HFFc6 (cell line): ENCODE results near the gene SPNS2. TPM values are rescaled to one million over a fixed set of nuclear protein-coding genes. Genes with fewer than 3 reads are reported as not detected.

Experiments
- DNase-seq: peaks from one replicate; pipeline ENCODE4 v3.0.0-alpha.2; 2018
- H3K27ac Mint-ChIP-seq: 2 replicates; pipeline ENCODE4 v1.8.0; 2020; ENCODE audit warnings: mild to moderate bottlenecking, mixed read lengths
- H3K27me3 Mint-ChIP-seq: 2 replicates; pipeline ENCODE4 v1.8.0; 2021; ENCODE audit warnings: mild to moderate bottlenecking, moderate library complexity, mixed read lengths; ENCODE audit not compliant: insufficient read depth
- H3K36me3 Mint-ChIP-seq: 2 replicates; pipeline ENCODE4 v1.8.0; 2021; ENCODE audit warnings: low read depth, mixed read lengths
- H3K4me1 Mint-ChIP-seq: 2 replicates; pipeline ENCODE4 v1.8.0; 2020; ENCODE audit warnings: low read depth, mixed read lengths
- H3K4me3 Mint-ChIP-seq: 2 replicates; pipeline ENCODE4 v1.8.0; 2020; ENCODE audit warnings: mild to moderate bottlenecking, moderate library complexity, mixed read lengths
- H3K9me3 Mint-ChIP-seq: 2 replicates; pipeline ENCODE4 v1.8.0; 2020; ENCODE audit warnings: mild to moderate bottlenecking, mixed read lengths
- total RNA-seq, 6 experiments: library from RNA; stranded (reverse); fragmentation: NEBNext Ultra II Directional; extraction: Animal tissue kit (Norgen Biotek cat#: 25700); gene quantifications; 2 replicates in 1 of 6; 3 replicates in 5 of 6; pipeline ENCODE4 v1.2.3, GENCODE V29; 2021
- TF ChIP-seq, protein P1 (sequence below): fragments of 200-600 bp; sonication (generic); IDR thresholded peaks from 2 replicates; pipeline ENCODE4 v1.5.0; 2021; ENCODE audit warnings: antibody characterized with exemption, mild to moderate bottlenecking

The SPNS2 gene
- total RNA-seq, 6 experiments from 2014 or later = not detected

DNA sequence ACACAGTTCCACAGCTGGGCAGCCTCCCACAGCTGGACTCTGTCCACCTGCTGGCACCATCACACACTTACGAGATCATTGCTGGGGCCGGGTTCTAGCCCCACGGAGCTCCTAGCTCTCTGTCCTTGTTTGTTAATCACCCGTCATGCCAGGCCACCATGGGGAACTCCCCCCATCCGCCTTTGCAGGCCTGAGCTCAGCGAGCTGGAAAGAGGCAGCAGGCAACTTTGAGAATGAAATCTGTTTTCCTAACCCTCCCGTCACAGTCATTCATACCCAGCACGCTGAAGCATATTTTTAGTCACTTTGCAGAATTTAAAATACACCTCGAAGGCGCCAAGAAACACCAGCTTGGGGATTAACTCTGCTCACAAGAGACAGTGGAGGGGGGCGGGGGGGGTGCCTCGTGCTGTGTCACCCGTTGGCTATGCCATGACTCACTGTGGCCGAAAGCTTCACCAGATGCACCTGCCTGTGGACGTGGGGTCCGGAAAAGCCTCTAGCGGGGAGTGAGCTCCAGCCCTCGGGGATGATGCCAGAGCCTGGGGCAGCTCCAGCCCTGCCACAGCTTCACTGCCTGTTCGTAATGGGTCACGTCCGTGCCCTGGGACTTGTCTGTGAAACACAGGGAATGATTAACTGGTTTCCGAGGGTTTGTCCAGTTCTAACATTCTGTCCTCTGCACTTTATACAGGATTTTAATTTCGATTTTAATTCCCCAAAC is 1.4 kb upstream of the SPNS2 start:
- no peak for DNase-seq
- TF ChIP-seq, protein P1, sequence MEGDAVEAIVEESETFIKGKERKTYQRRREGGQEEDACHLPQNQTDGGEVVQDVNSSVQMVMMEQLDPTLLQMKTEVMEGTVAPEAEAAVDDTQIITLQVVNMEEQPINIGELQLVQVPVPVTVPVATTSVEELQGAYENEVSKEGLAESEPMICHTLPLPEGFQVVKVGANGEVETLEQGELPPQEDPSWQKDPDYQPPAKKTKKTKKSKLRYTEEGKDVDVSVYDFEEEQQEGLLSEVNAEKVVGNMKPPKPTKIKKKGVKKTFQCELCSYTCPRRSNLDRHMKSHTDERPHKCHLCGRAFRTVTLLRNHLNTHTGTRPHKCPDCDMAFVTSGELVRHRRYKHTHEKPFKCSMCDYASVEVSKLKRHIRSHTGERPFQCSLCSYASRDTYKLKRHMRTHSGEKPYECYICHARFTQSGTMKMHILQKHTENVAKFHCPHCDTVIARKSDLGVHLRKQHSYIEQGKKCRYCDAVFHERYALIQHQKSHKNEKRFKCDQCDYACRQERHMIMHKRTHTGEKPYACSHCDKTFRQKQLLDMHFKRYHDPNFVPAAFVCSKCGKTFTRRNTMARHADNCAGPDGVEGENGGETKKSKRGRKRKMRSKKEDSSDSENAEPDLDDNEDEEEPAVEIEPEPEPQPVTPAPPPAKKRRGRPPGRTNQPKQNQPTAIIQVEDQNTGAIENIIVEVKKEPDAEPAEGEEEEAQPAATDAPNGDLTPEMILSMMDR = no peak
- H3K36me3 Mint-ChIP-seq = no peaks in the 10 kb centered on the region
- peaks cover 58% of the 10 kb centered on the region for H3K27me3 Mint-ChIP-seq
- no peaks in the 10 kb centered on the region for H3K9me3 Mint-ChIP-seq
- H3K27ac Mint-ChIP-seq = no peak overlapping the region
- H3K4me1 Mint-ChIP-seq = peaks cover 8% of the 10 kb centered on the region; the same call in 1 of the 2 replicates
- H3K4me3 Mint-ChIP-seq = no peak overlapping the region

DNA sequence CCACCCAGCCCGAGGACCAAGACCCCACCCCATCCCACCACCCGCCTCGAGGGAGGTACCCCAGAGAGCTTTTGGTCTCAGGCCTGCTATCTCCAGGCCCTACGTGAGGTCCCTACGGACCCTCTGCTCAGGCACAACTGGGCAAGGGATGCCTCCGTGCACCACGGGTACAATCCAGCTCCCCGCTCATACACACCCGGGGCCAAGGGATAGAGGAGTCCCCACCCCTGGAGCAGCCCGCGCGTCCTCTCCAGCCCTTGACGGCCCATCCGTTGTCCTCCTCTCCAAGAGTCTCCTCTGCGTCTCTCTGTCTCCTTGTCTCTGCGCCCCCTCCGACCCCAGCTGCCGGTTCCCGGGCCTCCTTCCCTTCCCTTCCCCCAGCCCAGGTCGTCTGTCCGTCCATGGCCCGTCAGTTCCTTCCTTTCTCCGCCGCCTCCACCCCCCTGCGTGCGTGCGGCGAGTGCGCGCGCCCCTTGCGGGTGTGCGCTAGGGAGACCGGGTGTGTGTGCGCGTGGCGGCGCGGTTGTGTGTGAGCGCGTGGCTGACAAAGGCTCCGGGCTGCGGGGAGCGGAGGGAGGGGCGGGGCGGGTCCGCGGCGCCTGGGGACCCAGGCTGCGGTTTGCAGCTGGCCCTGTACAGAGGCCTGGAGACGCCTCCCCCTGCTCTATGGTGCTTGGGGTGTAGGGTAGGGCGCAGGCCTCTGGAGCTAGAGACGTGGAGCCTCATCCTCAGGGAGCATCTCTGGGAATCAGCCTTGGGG is 930 bp downstream of the SPNS2 start:
- H3K36me3 Mint-ChIP-seq = no peaks in the 10 kb centered on the region
- H3K4me3 Mint-ChIP-seq = no peak overlapping the region
- H3K27ac Mint-ChIP-seq = no peak overlapping the region
- H3K27me3 Mint-ChIP-seq = peaks cover 46% of the 10 kb centered on the region
- no peaks in the 10 kb centered on the region for H3K9me3 Mint-ChIP-seq
- peaks cover 8% of the 10 kb centered on the region; the same call in 1 of the 2 replicates for H3K4me1 Mint-ChIP-seq
- TF ChIP-seq, protein P1 = no peak
- DNase-seq = no peak

DNA sequence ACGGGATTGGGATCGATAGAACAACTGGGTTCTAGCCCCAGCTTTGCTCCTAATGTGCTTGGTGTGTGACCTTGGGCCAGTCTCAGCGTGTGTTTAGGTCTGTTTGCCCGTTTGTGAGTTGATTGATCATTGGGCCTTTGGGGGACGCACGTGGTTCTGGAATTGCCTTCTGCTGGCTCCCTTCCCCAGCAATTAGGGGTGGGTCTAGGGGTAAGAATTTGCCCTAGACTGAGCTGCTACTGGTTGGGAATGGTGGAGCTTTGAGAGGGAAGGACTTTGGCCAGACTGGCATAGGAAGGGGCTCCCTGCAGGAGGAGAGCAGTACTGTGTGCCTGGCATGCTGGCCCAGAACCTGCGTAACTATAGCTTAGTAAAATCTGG is 1.5 kb downstream of the SPNS2 start:
- no peak for DNase-seq
- Mint-ChIP-seq H3K36me3 (no peaks in the 10 kb centered on the region), H3K9me3 (no peaks in the 10 kb centered on the region), H3K4me1 (peaks cover 8% of the 10 kb centered on the region; the same call in 1 of the 2 replicates), H3K27ac (no peak overlapping the region), H3K4me3 (no peak overlapping the region), H3K27me3 (peaks cover 48% of the 10 kb centered on the region)
- TF ChIP-seq, protein P1 = no peak

DNA sequence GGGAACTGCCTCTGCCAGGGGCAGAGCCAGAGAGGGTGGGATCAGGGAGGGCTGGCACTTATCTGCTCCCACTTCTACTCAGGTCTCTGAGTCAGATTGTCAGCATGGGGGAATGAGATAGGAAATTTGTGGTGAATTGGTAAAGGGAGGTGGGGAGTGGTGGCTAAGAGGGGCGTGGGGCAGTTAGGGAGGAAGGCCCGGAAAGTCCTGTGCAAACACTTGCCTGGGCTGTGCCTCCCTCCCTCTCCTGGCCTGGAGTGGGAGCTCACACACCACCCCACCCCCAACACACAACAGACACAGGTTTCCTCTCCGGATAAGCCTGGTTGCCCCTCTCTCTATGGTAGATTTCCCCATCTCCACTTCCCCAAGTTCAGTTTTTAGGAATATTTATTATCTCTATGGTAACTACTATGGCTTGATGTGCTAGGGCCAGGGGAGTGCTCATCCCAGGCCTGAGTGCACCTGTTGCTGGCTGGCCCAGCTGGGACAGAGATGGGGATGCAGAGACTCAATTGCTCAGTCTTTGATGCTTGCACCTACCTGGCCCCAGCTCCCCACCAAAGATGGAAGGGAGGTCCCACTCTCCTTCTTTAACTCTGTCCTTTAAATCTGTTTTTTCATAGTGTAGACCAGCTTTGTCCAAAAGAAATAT is 2.7 kb downstream of the SPNS2 start:
- TF ChIP-seq, protein P1 = no peak
- H3K27ac Mint-ChIP-seq = no peak overlapping the region
- no peaks in the 10 kb centered on the region for H3K36me3 Mint-ChIP-seq
- DNase-seq = no peak
- H3K27me3 Mint-ChIP-seq = peaks cover 50% of the 10 kb centered on the region
- peaks cover 8% of the 10 kb centered on the region; the same call in 1 of the 2 replicates for H3K4me1 Mint-ChIP-seq
- no peaks in the 10 kb centered on the region for H3K9me3 Mint-ChIP-seq
- H3K4me3 Mint-ChIP-seq = no peak overlapping the region

DNA sequence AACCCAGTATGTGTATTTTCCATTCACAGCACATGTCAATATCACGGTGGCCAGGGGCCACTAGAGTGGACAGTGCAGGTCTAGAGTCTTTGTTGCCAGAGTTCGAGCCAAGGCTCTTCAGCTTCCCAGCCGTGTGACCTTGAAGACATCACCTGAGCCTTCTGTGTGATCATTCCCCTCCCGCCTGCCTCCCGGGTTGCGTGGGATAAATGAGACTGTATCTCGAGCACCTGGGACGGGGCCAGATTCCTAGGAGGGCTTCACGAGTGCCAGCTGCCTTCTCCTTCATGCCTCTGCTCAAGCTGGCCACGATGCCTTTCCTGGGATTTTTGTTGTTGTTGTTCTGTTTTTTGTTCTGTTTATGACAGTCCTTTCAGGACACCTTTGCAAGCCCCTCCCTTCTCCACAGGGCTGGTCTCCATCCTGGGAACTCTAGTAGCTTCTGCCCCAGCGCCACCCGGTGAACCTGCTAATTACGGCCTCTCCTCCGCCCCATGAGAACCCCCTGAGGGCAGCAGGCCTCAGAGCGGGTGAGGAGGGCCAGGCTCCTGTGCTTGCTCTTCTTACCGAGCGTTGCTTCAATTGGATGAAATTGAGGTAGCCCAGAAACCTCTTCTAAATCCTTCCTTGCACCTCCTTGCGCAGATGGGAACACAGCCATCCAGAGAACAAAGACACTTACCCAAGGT is 3.9 kb downstream of the SPNS2 start:
- no peak for DNase-seq
- Mint-ChIP-seq H3K27me3 (peaks cover 41% of the 10 kb centered on the region), H3K9me3 (no peaks in the 10 kb centered on the region), H3K27ac (no peak overlapping the region), H3K36me3 (no peaks in the 10 kb centered on the region), H3K4me3 (no peak overlapping the region), H3K4me1 (peaks cover 1% of the 10 kb centered on the region; the same call in 1 of the 2 replicates)
- TF ChIP-seq, protein P1 = no peak
